Endothelial cell of hepatic sinusoid (primary cell): ENCODE results near the gene STRA8.

ENCODE experiments used
- in situ Hi-C: cut with HindIII; loops from 2 replicates; pipeline ENCODE4 v1.10.0; 2017; ENCODE audit warnings: low sequenced_read_pairs

Gene STRA8

DNA sequence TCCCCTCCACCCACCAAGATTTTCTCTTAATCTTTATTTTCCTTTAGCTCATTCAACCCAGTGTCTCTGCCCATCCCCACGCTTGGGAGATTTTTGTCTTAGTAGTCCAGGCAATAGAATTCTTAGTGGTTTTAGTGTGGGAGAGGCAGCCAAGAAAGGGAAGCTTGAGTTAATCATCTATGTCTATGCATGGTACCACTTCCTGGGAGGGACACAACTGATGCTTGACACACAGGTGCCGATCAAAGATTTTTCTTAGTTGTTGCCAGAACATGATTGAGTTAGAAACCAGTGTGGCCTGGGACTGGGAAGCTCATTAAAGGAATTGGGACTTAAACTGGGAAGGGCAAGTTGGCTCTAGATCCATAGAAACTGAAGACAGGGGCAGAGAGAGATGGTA lies 3.1 kb downstream of the STRA8 start:
- in situ Hi-C loops, result no loop called here

DNA sequence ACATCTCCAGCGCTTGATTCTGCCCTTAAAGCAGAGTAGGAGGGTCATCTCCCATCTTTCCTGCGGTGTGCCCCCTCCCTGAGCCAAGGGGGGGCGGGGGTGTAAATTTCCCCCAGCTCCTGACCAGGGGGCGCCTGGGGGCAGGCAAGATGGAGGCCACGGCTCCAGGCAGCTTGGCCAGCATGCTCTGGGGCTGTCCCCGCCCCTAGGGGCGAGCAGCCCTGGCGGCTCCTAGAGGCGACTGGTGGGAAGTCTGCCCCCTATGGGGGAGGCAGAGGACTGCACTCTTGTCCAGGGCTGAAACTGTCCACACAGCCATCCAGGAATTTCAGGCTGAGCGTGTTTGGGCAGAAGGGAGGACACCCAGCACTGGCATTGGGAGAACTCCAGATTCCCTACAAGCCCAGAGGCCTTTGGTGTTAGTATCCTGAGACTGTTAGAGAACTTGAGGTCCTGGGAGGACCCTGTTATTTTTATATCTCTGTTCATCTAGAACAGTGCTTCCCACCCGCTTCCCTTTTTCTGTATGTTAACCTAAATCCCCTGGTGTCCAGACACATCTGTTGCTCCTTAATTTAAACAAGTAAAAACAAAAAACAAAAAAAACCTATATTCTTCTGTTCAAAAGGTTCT lies 4.6 kb downstream of the STRA8 start:
- in situ Hi-C loops, result no loop called here

DNA sequence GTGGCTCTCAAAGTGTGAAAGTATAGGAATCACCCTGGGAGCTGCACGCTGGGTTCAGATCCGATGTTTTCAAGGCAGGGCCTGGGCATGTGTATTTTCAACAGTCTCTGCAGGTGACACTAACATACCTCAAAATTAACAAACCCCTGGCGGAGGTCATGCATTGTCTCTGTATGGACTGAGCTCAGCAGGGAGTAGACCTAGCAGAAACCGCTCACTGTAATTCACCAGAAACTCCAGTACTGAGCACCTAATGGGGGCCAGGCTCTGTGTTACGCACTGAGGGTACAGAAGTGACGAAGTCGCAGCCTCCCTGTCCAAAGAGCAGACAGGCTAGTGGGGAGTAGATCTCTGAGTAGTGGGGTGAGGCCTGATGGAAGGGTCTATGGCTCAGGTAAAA lies 5.6 kb downstream of the STRA8 start:
- in situ Hi-C loops, result no loop called here

DNA sequence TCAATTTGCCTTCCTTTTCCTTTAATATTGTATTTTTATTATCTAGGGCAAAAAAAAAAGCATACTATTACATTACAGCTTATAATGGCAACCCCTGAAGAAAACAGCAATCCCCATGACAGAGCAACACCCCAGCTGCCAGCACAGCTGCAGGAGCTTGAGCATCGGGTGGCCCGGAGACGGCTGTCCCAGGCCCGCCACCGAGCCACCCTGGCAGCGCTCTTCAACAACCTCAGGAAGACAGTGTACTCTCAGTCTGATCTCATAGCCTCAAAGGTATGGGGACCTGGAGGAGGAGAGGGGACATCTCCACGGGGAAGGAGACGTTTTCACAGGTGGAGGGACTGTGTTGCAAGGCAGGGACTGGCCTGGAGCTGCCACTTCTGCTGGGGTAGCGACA lies 6.8 kb downstream of the STRA8 start:
- in situ Hi-C loops, result no loop called here

DNA sequence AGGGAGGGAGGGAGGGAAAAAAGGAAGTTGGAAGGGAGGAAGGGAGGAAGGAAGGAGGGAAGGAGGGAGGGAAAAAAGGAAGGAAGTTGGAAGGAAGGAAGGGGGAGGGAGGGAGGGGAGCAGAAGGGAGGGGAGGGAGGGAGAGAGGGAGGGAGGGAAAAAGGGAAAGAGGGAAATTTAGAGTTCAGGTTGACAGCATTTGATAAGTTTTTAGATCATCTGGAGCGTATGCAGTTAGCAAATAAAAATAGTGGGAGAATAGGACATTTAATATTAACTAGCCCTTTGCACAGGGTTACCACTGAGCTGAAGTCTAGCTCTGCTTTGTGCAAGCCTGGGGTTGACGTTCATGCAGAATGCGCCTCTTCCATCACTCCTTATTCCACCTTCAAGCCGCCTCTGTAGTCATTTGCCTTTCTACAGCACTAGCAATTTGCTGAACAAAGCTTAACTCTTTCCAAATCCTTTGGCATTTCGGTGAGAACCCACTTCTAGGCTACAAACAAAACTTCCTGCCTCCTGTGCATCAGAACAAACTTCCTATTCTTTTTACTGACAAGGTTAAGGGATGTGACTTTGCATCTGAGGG lies 8.6 kb downstream of the STRA8 start:
- in situ Hi-C loops, result no loop called here

DNA sequence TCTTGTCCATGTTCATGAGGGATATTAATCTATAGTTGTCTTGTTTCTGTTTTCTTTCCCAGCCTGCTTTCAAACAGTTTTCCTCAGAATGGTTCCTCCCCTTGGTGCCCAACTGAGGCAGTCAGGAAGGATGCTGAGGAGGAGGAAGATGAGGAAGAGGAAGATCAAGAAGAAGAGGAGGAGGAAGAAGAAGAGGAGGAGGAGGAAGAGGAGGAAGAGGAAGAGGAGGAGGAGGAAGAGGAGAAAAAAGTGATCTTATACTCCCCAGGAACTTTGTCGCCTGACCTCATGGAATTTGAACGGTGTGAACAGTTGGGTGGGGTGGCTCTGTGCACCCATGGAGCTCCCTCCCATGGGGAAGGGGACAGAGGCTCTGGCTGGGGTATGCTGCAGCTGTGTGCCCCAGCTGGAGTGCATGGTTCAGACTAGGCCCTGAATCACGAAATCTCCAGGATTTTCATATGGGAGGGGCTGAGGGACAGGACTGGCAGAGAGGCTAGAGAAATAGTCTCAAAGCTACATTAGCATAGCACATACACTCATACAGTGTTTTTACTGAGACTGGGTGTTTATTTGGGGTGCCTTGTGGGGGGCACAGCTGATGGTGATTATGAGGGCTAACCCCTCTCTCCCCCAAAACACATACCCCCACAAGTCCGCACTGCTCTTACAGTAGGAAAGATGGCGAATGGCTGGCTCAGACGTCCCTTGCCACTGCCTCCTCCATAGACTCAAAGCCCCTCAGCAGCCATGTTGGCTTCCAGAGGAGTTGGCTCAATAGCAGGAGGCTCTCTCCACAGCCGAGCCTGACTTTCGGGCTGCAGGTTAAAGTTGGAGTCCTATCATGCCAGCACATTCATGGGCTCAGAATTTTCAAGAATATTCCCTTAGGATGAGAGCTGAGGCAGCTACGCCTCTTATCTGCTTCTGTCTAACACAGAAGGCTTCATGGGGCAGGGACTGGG lies 11.9 kb downstream of the STRA8 start:
- in situ Hi-C loops, result no loop called here

DNA sequence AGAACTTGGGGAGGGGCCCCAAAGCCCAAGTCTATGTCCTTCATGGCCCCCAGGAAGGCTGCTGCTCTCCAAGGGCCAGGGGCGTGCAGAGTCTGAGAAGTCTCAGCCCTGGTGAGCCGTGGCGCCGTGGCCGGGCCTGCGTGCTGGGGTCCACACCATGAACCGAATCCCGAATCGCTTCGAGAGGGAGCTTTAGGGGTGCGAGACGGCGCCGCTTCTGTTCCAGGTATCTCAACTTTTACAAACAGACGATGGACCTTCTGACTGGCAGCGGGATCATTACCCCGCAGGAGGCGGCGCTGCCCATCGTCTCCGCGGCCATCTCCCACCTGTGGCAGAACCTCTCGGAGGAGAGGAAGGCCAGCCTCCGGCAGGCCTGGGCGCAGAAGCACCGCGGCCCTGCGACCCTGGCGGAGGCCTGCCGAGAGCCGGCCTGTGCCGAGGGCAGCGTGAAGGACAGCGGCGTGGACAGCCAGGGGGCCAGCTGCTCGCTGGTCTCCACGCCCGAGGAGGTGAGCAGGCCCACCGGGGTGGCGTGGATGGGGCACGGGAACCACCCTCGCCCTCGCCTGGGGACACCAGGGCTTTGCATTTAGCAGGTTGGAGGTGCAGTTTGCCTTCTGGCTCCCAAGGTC lies 12.7 kb downstream of the STRA8 start:
- in situ Hi-C loops, result no loop called here

DNA sequence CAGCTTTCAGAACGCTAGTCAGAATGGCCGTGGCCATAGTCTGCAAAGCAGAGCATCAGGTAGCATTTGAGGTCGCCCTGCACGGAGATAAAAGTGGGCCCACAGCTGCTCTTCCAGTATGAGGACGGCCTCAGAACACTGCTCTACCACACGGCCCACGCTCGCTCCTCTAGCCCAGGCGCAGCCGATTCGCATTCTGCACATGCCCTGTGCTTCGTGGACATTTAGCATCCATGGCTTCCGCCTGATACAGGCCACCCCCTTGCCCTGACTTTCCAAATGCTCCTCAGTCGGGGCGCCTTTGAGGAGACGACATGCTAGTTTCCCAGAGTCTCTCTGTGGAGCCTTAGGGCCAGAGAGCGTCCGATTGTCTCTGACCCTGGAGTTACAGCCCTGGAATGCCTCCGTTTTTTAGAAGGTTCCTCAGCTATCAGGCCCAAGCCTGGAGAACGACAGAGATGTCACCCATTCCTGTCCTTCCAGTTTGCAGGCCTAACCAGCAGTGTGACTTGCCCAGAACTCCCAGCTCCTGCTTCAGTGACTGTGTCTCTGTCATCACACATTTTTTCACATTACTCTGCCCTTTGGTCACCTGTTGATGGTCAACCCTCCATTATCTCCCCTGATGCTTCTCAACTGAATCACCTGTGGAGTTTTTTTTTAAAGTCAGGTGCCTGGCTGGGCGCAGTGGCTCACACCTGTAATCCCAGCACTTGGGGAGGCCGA lies 14.3 kb downstream of the STRA8 start:
- in situ Hi-C loops, result no loop called here

DNA sequence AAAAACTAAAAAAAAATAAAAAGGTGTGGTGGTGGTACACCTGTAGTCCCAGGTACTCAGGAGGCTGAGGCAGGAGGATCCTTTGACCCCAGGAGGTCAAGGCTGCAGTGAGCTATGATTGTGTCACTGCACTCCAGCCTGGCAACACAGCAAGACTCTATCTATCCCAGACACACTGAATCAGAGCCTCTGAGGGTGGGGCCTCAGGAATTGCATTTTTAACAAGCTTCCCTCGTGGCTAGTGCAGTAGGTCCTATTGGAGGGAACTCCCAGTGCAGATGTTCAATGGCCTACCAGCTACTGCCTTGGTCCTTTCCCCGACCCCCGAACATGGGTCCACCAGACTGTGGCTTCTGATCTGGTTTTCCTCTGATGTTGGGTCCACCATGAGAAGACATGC lies 14.9 kb downstream of the STRA8 start:
- in situ Hi-C loops, result no loop called here

DNA sequence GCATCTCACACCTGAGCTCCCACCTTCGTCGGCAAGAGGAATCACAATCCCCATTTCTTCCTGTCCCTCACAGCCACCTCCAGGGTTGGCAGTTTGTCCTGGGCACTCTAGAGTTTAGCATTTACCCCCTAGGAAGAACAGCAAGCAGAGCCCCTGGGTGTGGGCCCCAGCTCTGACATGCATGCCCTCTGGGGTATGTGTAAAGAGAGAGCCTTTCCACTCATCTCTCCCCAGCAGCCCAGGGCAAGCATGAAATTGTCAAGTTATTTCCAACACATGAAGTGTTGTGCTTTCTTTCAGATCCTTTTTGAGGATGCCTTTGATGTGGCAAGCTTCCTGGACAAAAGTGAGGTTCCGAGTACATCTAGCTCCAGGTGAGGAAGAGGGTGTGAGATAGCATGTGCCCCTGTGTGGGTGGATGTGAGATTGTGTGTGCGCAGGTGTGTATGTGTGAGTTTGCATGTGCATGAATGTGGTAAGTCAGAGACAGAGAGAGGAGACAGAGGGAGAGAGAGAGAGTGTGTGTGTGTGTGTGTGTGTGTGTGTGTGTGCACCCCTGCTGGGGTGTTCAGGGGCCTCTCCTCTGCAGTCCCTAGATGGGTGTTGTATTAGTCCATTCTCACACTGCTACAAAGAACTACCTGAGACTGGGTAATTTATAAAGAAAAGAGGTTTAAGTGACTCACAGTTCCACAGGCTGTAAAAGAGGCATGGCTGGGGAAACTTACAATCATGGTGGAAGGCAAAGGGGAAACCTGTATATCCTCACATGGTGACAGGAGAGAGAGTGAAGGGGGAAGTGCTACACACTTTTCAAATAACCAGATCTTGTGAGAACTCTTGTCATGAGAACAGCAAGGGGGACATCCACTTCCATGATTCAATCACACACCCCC lies 18.1 kb downstream of the STRA8 start:
- in situ Hi-C loops, result no loop called here

DNA sequence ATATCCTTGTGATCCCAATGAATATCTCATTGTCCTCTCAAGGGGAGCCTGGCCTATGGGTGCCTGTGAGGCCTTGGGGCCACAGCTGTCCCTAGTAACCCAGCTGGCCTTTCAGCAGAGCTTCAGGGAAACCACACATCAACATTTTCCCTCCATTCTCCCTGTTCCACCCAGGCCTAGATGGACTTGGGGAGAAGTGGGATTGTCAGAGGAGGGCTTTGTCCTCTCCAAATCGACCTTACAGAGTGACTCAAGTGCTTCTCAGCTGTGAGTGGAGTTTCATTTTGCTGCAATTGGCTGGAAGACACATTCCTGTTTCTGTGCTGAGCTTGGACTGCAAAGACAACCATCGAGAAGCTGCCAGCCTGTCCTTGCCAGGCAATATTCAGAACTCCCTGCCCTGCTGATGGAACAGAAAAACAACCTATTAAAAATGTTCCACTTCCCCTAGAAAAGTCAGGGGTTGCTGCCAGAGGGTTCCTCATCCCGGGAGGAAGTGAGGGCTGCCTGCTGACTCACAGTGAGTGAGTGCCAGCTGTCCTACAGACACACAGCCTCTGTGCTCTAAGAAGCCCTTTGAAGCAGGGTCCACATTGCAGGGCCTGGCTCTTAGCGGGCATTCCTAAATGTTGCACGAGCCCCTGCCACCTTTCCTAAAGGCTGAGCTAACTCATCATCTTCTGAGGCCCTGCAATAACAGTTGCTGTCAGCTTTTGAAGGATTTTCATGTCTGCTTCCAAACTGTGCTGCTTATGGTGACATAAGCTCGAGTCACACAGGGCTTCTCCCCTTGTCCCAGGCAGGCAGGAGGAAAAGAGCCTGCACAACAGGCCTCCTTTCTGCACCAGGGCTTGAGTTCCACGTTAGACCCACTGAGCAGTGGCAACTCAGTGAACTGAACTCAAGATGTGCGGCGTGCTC lies 20.5 kb downstream of the STRA8 start:
- in situ Hi-C loops, result no loop called here

DNA sequence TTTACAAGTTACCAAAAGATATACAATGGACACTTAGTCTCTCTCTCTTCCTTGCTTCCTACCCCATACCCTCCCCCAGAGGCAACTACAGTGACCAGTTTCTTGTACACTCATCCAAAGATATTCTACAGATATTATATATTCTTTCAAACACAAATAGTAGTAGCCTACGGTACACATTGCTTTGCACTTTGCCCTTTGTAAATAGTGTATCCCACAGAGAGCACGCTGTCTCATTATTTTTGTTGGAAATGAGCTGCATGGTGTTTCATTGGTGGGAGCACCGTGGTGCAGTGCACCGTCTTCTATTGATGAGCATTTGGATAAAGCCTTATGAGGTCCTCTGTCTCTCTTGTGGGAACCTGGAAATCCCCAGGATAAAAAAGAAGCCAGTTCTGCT lies 24.2 kb downstream of the STRA8 start:
- in situ Hi-C loops, result no loop called here

DNA sequence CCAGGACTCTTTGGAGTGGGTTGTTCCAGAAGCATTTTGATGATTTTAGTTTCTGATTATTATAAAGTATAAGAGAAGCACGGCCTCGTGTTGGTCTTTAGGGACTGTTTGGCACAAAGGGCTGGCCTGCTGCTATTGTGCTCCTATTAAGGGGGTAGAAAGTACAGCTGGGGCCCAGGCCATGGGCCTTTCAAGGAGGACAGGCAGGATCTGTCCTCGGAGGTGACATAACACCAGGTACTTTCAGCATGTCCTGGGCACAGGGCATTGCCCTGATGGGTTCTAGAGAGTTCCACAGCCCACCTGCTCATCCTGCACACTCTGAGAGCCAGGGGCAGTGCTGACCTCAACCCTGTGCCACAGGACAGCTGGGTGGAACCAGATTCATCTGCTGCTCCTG lies 24.9 kb downstream of the STRA8 start:
- in situ Hi-C loops, result no loop called here

DNA sequence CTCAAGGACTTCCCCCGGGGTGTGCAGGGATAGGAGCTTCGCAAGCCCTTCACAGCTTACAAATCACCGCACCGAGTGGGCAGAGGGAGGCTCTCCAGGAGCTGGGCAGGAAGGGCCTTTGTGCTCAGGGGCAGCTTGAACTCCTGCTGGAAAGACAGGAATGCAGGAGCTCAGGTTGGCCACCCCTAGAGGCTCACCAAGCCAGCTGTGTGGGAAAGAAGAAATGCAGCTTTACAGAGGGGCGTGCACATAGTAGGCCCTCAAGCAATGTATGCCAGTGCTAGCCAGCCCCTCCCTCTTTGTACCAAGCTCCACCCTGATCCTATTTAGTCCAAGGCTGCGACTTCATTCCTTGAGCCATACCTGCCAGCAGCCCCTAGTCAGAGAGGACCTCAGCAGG lies 26.1 kb downstream of the STRA8 start:
- in situ Hi-C loops, result no loop called here

DNA sequence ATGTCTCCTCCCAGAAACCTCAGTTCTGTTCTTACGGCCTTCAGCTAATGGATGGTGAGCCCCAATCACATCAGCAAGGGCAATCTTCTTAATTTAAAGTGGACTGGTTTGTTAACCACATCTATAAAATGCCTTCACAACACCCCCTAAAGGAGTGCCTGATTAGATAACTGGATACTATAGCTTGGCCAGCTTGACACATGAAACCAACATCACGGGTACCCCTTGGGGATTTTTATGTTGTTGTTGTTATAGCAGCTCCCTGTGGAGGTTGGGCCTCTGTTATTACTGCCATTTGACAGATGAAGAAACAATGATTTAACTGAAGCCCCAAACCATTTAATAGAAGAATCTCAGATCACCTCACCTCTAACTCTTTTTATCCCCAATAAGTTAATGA lies 26.8 kb downstream of the STRA8 start:
- in situ Hi-C loops, result no loop called here

DNA sequence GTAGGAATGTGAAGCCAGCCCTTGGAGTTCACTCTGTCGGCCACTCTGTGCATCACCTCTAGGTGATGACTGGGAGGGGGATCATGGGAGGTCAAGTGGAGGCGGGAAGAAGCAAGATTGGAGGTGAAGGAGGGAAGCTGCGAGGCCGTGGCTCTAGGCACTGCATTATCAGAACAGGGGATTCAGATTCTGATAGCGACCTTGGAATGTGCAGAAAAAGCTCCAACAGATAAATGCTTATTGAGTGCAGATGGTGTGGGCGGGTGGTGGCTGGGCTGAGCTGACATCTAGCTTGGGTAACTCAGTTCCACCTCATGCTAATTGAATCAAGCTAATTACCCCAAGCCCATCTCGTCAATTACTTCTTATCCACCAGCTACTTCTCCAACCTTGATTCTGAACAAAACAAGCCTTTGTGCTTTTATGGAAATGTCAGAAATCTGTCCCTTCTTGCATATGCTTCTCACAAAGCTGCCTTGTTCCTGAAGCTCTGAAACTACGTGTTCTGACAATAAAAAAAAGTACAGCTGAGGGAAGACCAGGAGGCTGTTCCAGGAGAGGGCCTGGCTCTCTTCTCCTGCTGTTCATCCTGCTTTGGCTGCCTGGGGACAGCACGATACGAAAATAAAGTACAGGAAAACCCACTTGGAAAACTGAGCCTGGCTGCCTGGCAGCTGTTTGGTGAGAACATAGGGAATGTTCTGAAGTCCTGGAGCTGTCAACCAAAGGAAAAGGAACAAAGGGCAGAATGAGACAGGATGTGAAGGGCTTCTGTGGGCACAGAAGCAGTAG lies 27.5 kb downstream of the STRA8 start:
- in situ Hi-C loops, result no loop called here

DNA sequence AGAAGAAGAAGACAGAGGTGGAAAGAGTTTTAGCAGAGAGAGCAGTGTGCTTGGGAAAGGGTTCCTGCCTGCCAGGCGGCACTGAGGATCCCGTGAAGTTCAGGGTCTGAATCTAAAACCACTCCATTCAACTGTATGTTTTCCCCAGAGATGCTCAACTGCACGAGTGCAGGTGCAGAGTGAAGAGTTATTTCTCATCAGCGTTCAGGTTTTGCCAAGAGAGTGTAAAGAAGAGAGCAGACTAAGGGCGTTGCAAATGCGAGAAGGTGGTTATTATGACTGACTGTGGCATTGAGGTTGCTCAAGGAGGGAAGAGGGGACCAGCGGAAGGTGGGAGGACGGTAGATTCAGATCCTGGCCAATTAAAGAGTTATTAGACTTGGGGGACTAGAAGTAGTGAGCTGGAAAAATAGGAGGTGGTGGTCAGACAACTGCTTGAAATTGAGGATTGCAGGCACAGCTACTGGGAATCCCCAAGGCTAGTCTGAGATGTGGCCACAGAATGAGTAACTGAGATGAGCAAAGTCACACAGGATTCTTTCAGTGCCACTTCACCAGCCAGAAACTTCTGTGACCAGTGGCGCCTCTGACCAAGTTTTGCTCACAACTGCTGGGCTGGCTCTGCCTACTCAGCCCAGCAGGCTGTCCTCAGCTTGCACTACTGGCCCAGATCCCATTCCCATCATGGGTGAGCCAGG lies 29.1 kb downstream of the STRA8 start:
- in situ Hi-C loops, result no loop called here
